Fibroblast of gingiva (primary cell): ENCODE measurements around the gene USP50.
"Not testable (repeated sequence)": the region's sequence is repeated elsewhere in the genome, so short reads cannot be mapped to it uniquely, and the experiment has no call there.

Experiments used
- DNase-seq: peaks from one replicate; pipeline ENCODE4 v3.0.0-alpha.2; 2011; ENCODE audit warnings: low read depth

The USP50 gene

GRCh38 chr15:50546566-50546965 is at the start of gene USP50:
Gene USP50, minus strand, starts transcription at chr15:50546666. Its CDS starts 141 bp downstream, at chr15:50546525.
- DNase-seq: no peak

- DNase-seq: no peak
Measured at GRCh38 chr15:50594311-50594710, 47.8 kb upstream of the USP50 start.

- no peak for DNase-seq
Measured at GRCh38 chr15:50593761-50594160, 47.3 kb upstream of the USP50 start.

GRCh38 chr15:50590288-50590687 is 43.8 kb upstream of the USP50 start:
- no peak for DNase-seq

GRCh38 chr15:50577492-50577891 is 31.0 kb upstream of the USP50 start:
- DNase-seq: no peak

- DNase-seq: peak; percentile 20
Measured at GRCh38 chr15:50576166-50576565, 29.7 kb upstream of the USP50 start.

GRCh38 chr15:50573842-50574241 is 27.4 kb upstream of the USP50 start:
- DNase-seq: not testable (repeated sequence)

GRCh38 chr15:50563756-50564155 is 17.3 kb upstream of the USP50 start:
- DNase-seq: no peak

- peak; percentile 22 for DNase-seq
Measured at GRCh38 chr15:50562735-50563640, 16.5 kb upstream of the USP50 start.

- no peak for DNase-seq
Measured at GRCh38 chr15:50558012-50558411, 11.5 kb upstream of the USP50 start.

- DNase-seq: no peak
Measured at GRCh38 chr15:50556642-50557371, 10.3 kb upstream of the USP50 start.

GRCh38 chr15:50552238-50552637 is 5.8 kb upstream of the USP50 start:
- no peak for DNase-seq

- DNase-seq: peak; percentile 54
Measured at GRCh38 chr15:50549326-50549725, 2.9 kb upstream of the USP50 start.

- DNase-seq: no peak
Measured at GRCh38 chr15:50544368-50544767, 2.1 kb downstream of the USP50 start.

GRCh38 chr15:50543556-50543955 is 2.9 kb downstream of the USP50 start:
- DNase-seq: peak; percentile 73

- DNase-seq: peak; percentile 68
Measured at GRCh38 chr15:50542887-50543210, 3.6 kb downstream of the USP50 start.

- peak; percentile 14 for DNase-seq
Measured at GRCh38 chr15:50531766-50532165, 14.7 kb downstream of the USP50 start.

GRCh38 chr15:50531163-50531562 is 15.3 kb downstream of the USP50 start:
- no peak for DNase-seq

GRCh38 chr15:50523851-50524251 is 22.6 kb downstream of the USP50 start:
- DNase-seq: peak; percentile 93

- peak; percentile 49 for DNase-seq
Measured at GRCh38 chr15:50519740-50520425, 26.6 kb downstream of the USP50 start.

- no peak for DNase-seq
Measured at GRCh38 chr15:50513001-50513400, 33.5 kb downstream of the USP50 start.

- peak; percentile 9 for DNase-seq
Measured at GRCh38 chr15:50506121-50506520, 40.3 kb downstream of the USP50 start.

GRCh38 chr15:50505656-50506055 is 40.8 kb downstream of the USP50 start:
- DNase-seq: not testable (repeated sequence)
